GM12878 (cell line): ENCODE measurements around the gene TMEM45A. TPM values are rescaled to one million over a fixed set of nuclear protein-coding genes. Genes with fewer than 3 reads are reported as not detected.

Experiments
- ASH2L ChIP-seq: fragments of 300-600, 200-600 bp; sonication (generic); IDR thresholded peaks from 2 replicates; pipeline ENCODE4 v1.6.1; 2017; ENCODE audit warnings: low read depth, mild to moderate bottlenecking, borderline replicate concordance
- BHLHE40 ChIP-seq, 2 experiments: fragments of 450-650 bp in 1 of 2; IDR thresholded peaks; 2 replicates each; pipeline ENCODE4 v1.6.1; 2011 to 2017; ENCODE audit warnings: low read depth in 2 of 2, borderline replicate concordance in 1 of 2, improper control_type of control experiment in 1 of 2, low read length in 1 of 2, mild to moderate bottlenecking in 1 of 2
- CHD1 ChIP-seq: IDR thresholded peaks from 2 replicates; pipeline ENCODE4 v1.6.1; 2012; ENCODE audit warnings: low read depth, low read length, improper control_type of control experiment
- CREM ChIP-seq: IDR thresholded peaks from 2 replicates; pipeline ENCODE4 v1.6.1; 2014; ENCODE audit warnings: antibody characterized with exemption, low read depth
- EED ChIP-seq: sonication (generic); IDR thresholded peaks from 2 replicates; pipeline ENCODE4 v1.6.1; 2016; ENCODE audit warnings: antibody characterized with exemption, low read depth
- FOS ChIP-seq: IDR thresholded peaks from 3 replicates; pipeline ENCODE4 v1.6.1; 2011; ENCODE audit warnings: borderline replicate concordance; ENCODE audit not compliant: insufficient read length; ENCODE audit errors: extremely low read depth
- HDAC2 ChIP-seq: fragments of 200-600 bp; sonication (generic); IDR thresholded peaks from 2 replicates; pipeline ENCODE4 v1.6.1; 2017
- IKZF1 ChIP-seq: fragments of 450-650 bp; conservative IDR thresholded peaks from 2 replicates; pipeline ENCODE4 v1.6.1; 2017; ENCODE audit warnings: antibody characterized with exemption, mild to moderate bottlenecking
- LARP7 ChIP-seq: fragments of 450-650 bp; IDR thresholded peaks from 2 replicates; pipeline ENCODE4 v1.6.1; 2017; ENCODE audit warnings: mild to moderate bottlenecking
- MAX ChIP-seq: IDR thresholded peaks from 2 replicates; pipeline ENCODE4 v1.6.1; 2012; ENCODE audit warnings: low read depth, low read length, improper control_type of control experiment
- NR2C1 ChIP-seq: fragments of 450-650 bp; IDR thresholded peaks from 2 replicates; pipeline ENCODE4 v1.6.1; 2017; ENCODE audit warnings: antibody characterized with exemption, mild to moderate bottlenecking, moderate library complexity
- POLR2A ChIP-seq: IDR thresholded peaks from 2 replicates; pipeline ENCODE4 v1.6.1; 2011; ENCODE audit warnings: low read depth, mild to moderate bottlenecking, low read length
- RELB ChIP-seq: fragments of 450-650 bp; IDR thresholded peaks from 2 replicates; pipeline ENCODE4 v1.6.1; 2017; ENCODE audit warnings: low read depth, mild to moderate bottlenecking, moderate library complexity
- RFX5 ChIP-seq: IDR thresholded peaks from 2 replicates; pipeline ENCODE4 v1.6.1; 2011; ENCODE audit warnings: low read depth, low read length, improper control_type of control experiment
- SIN3A ChIP-seq: IDR thresholded peaks from 2 replicates; pipeline ENCODE4 v1.6.1; 2012; ENCODE audit warnings: low read depth, low read length, improper control_type of control experiment
- SKIL ChIP-seq: fragments of 450-650 bp; IDR thresholded peaks from 2 replicates; pipeline ENCODE4 v1.6.1; 2017; ENCODE audit warnings: mild to moderate bottlenecking, low read depth, inconsistent platforms; ENCODE audit not compliant: poor library complexity, severe bottlenecking
- TCF3 ChIP-seq: IDR thresholded peaks from 2 replicates; pipeline ENCODE4 v1.6.1; 2012; ENCODE audit warnings: low read depth, mild to moderate bottlenecking, low read length, borderline replicate concordance; ENCODE audit not compliant: insufficient read depth
- ZNF592 ChIP-seq: fragments of 450-650 bp; IDR thresholded peaks from 2 replicates; pipeline ENCODE4 v1.6.1; 2017; ENCODE audit warnings: mild to moderate bottlenecking, moderate library complexity
- polyA plus RNA-seq, 11 experiments: library from polyadenylated mRNA; depleted of rRNA in 4 of 11; unstranded in 6 of 11; stranded (reverse) in 5 of 11; fragments of >200 nt; fragmentation: Nextera tagmentation in 4 of 11; fragmentation: Illumina TruSeq in 1 of 11; extraction: Ambion mirVana in 4 of 11; extraction: Trizol in 1 of 11; gene quantifications; 1 replicate in 1 of 11; 2 replicates in 10 of 11; pipeline versions ENCODE4 v1.2.1 to v1.2.3, GENCODE V29; 2011 to 2016; ENCODE audit warnings: inconsistent platforms in 2 of 11, missing spikeins in 2 of 11, low read depth in 1 of 11
- total RNA-seq, 4 experiments: library from RNA; depleted of rRNA in 3 of 4; stranded (reverse); fragments of >200 nt in 3 of 4; fragmentation: Illumina TruSeq in 1 of 4; extraction: Trizol in 1 of 4; gene quantifications; 2 replicates each; pipeline versions ENCODE4 v1.2.1 to v1.2.3, GENCODE V29; 2013 to 2021

Gene TMEM45A
- total and polyA plus RNA-seq, 10 of the 15 experiments (the other 5 are each of a cell fraction or from before 2014, with no cell fraction given) = 0.34 to 5.3 (median 0.83) TPM

- TF ChIP-seq CHD1 (no peak), ASH2L (no peak), ZNF592 (0 out of 2 replicates have a peak, but pooled peaks have one; percentile 36), RELB (0 out of 2 replicates have a peak, but pooled peaks have one; percentile 52), SIN3A (no peak), NR2C1 (no peak), LARP7 (peak; percentile 17; the same call in 1 of the 2 replicates), FOS (peak; percentile 92), TCF3 (0 out of 2 replicates have a peak, but pooled peaks have one; percentile 54), IKZF1 (peak; percentile 93), POLR2A (peak; percentile 63), MAX (no peak), SKIL (no peak), HDAC2 (no peak), EED (no peak), CREM (peak; percentile 17; the same call in 1 of the 2 replicates), RFX5 (peak; percentile 48; the same call in 1 of the 2 replicates), BHLHE40 (IDR thresholded peaks at IDR 0.05; ENCODE audit: borderline replicate concordance in 1 of 2, low read depth in 2 of 2, low read length in 1 of 2) (peak; percentile 92 to 98)
Measured at GRCh38 chr3:100492059-100493006, at the start of gene TMEM45A (continued).
